Gastroesophageal sphincter (tissue), 3 donors: ENCODE measurements around the gene SCRN2.

Experiments
- CTCF ChIP-seq, 4 experiments: fragments of 200-600 bp in 2 of 4; fragments of 450-650 bp in 2 of 4; sonication (generic) in 1 of 4; IDR thresholded peaks; one replicate each; pipeline ENCODE4 v1.5.1; 2017 to 2019; ENCODE audit warnings: antibody characterized with exemption in 4 of 4, mild to moderate bottlenecking in 2 of 4, moderate library complexity in 2 of 4
- POLR2A ChIP-seq, 2 donors: fragments of 450-650 bp; IDR thresholded peaks; one replicate each; pipeline ENCODE4 v1.6.1; 2017; ENCODE audit warnings: antibody characterized with exemption in 2 of 2, mild to moderate bottlenecking in 2 of 2, moderate library complexity in 1 of 2

- TF ChIP-seq POLR2A (IDR thresholded peaks at IDR 0.05) (no peak), CTCF (IDR thresholded peaks at IDR 0.05) (no peak)
Measured at GRCh38 chr17:47821031-47821423, 20.0 kb downstream of the SCRN2 start.
